K562 (cell line): Measurements from ENCODE around the gene PGBD1. TPM values are rescaled to one million over a fixed set of nuclear protein-coding genes. Genes with fewer than 3 reads are reported as not detected.

Source experiments
- C11orf30 ChIP-seq: fragments of 450-650 bp; IDR thresholded peaks from 2 replicates; pipeline ENCODE4 v1.6.1; 2016; ENCODE audit warnings: low read depth, mild to moderate bottlenecking
- DMBX1 ChIP-seq: fragments of 250-450 bp; sonication (Bioruptor Pico); IDR thresholded peaks from 2 replicates; pipeline ENCODE4 v1.8.0; 2022; ENCODE audit warnings: inconsistent platforms, mild to moderate bottlenecking, moderate library complexity, borderline replicate concordance
- GATAD2A ChIP-seq: fragments of 450-650 bp; IDR thresholded peaks from 2 replicates; pipeline ENCODE4 v1.6.1; 2017
- GTF2A2 ChIP-seq: IDR thresholded peaks from 2 replicates; pipeline ENCODE4 v1.6.1; 2016; ENCODE audit warnings: mild to moderate bottlenecking, missing genetic modification characterization, missing compliant biosample characterization
- GTF2E2 ChIP-seq: fragments of 200-800 bp; sonication (Bioruptor generic); IDR thresholded peaks from 2 replicates; pipeline ENCODE4 v1.6.1; 2016; ENCODE audit warnings: missing genetic modification characterization, missing compliant biosample characterization
- GTF2F1 ChIP-seq: IDR thresholded peaks from 2 replicates; pipeline ENCODE4 v1.6.1; 2011; ENCODE audit warnings: low read depth, low read length, improper control_type of control experiment
- HDGF ChIP-seq: fragments of 450-650 bp; IDR thresholded peaks from 2 replicates; pipeline ENCODE4 v1.6.1; 2016
- ILF3 ChIP-seq: fragments of 450-650 bp; IDR thresholded peaks from 2 replicates; pipeline ENCODE4 v1.6.1; 2018; ENCODE audit warnings: antibody characterized with exemption, mild to moderate bottlenecking, moderate library complexity, borderline replicate concordance
- JUND ChIP-seq, 2 experiments: IDR thresholded peaks; 2 replicates in 1 of 2; 3 replicates in 1 of 2; pipeline ENCODE4 v1.6.1; 2011; ENCODE audit warnings: borderline replicate concordance in 2 of 2, low read depth in 2 of 2, low read length in 2 of 2, improper control_type of control experiment in 1 of 2, missing biosample characterization in 1 of 2, missing genetic modification characterization in 1 of 2, missing genetic modification reagents in 1 of 2
- MLLT1 ChIP-seq, 2 experiments: fragments of 450-650 bp; IDR thresholded peaks; 2 replicates each; pipeline ENCODE4 v1.6.1; 2016
- PHB ChIP-seq: fragments of 250-450 bp; sonication (Bioruptor Pico); IDR thresholded peaks from 2 replicates; pipeline ENCODE4 v1.5.0; 2021
- POLR2AphosphoS5 ChIP-seq: IDR thresholded peaks from 2 replicates; pipeline ENCODE4 v1.6.1; 2011; ENCODE audit warnings: mild to moderate bottlenecking, low read depth, low read length, moderate library complexity; ENCODE audit not compliant: control insufficient read depth, insufficient read depth
- POU5F1 ChIP-seq: fragments of 150-350 bp; IDR thresholded peaks from 2 replicates; pipeline ENCODE4 v1.6.1; 2014; ENCODE audit warnings: borderline replicate concordance, low read length, low read depth, mild to moderate bottlenecking; ENCODE audit not compliant: partially characterized antibody
- RBM25 ChIP-seq: fragments of 200-400 bp; formaldehyde crosslinking; IDR thresholded peaks from 2 replicates; pipeline ENCODE4 v1.6.1; 2018; ENCODE audit warnings: low read length, low read depth, moderate library complexity; ENCODE audit not compliant: severe bottlenecking
- SMAD4 ChIP-seq: fragments of 250-450 bp; sonication (Bioruptor Pico); conservative IDR thresholded peaks from 2 replicates; pipeline ENCODE4 v1.8.0; 2021; ENCODE audit warnings: inconsistent platforms, mild to moderate bottlenecking, moderate library complexity
- SRF ChIP-seq, 2 experiments: fragments of 250-450, 450-650 bp in 1 of 2; sonication (Bioruptor Pico) in 1 of 2; sonication (generic) in 1 of 2; formaldehyde crosslinking; IDR thresholded peaks; 2 replicates each; pipeline versions ENCODE4 v1.5.0 to v1.5.1; 2020 to 2022; ENCODE audit warnings: mild to moderate bottlenecking in 1 of 2, missing genetic modification reagents in 1 of 2
- ZC3H4 ChIP-seq: sonication (generic); formaldehyde crosslinking; IDR thresholded peaks from 2 replicates; pipeline ENCODE4 v1.9.0; 2021; ENCODE audit warnings: missing genetic modification reagents, borderline replicate concordance
- ZNF253 ChIP-seq: fragments of 250-450 bp; sonication (Bioruptor Pico); conservative IDR thresholded peaks from 2 replicates; pipeline ENCODE4 v1.6.1; 2021; ENCODE audit warnings: mild to moderate bottlenecking
- ZNF263 ChIP-seq: sonication (generic); formaldehyde crosslinking; IDR thresholded peaks from 2 replicates; pipeline ENCODE4 v1.8.0; 2022; ENCODE audit warnings: mild to moderate bottlenecking, missing genetic modification reagents, borderline replicate concordance
- polyA plus RNA-seq, 8 experiments: library from polyadenylated mRNA; depleted of rRNA in 4 of 8; stranded (reverse) in 5 of 8; unstranded in 3 of 8; fragments of >200 nt; fragmentation: Nextera tagmentation in 2 of 8; fragmentation: Illumina TruSeq in 1 of 8; extraction: Ambion mirVana in 2 of 8; extraction: Trizol in 1 of 8; gene quantifications; 2 replicates each; pipeline versions ENCODE4 v1.2.1 to v1.2.3, GENCODE V29; 2011 to 2014; ENCODE audit warnings: inconsistent platforms in 1 of 8, missing spikeins in 1 of 8
- total RNA-seq, 7 experiments: library from RNA; depleted of rRNA in 6 of 7; stranded (reverse); fragments of >200 nt in 6 of 7; fragmentation: Illumina TruSeq in 2 of 7; extraction: Trizol in 2 of 7; gene quantifications; 2 replicates each; pipeline versions ENCODE4 v1.2.1 to v1.2.3, GENCODE V29; 2011 to 2021; ENCODE audit warnings: low replicate concordance in 1 of 7
- TF ChIP-seq, protein P1 (sequence below): fragments of 450-650 bp; formaldehyde crosslinking; IDR thresholded peaks from 2 replicates; pipeline ENCODE4 v1.4.0; 2020; ENCODE audit warnings: mild to moderate bottlenecking
- TF ChIP-seq, protein P2 (sequence below): IDR thresholded peaks from 2 replicates; pipeline ENCODE4 v1.6.1; 2011; ENCODE audit not compliant: insufficient read length; ENCODE audit errors: extremely low read depth
- TF ChIP-seq, protein P3 (sequence below): fragments of 450-650 bp; IDR thresholded peaks from 2 replicates; pipeline ENCODE4 v1.6.1; 2016; ENCODE audit warnings: mild to moderate bottlenecking

The PGBD1 gene
- total and polyA plus RNA-seq, 9 of the 15 experiments (the other 6 are each of a cell fraction or from before 2014, with no cell fraction given) = 3.3 to 9.0 (median 7.3) TPM

GRCh38 chr6:28335564-28336283, 54.4 kb downstream of the PGBD1 start, which contains the start of gene ZSCAN31 (continued):
- TF ChIP-seq DMBX1 = peak; percentile 31; the same call in 1 of the 2 replicates
- peak; percentile 63; the same call in 1 of the 2 replicates for TF ChIP-seq GTF2F1
- TF ChIP-seq ZC3H4 (CRISPR knock-in tag) = peak; percentile 99
- no peak for TF ChIP-seq HDGF
- TF ChIP-seq SMAD4 (CRISPR knock-in tag) = peak; percentile 84; the same call in 1 of the 2 replicates
- no peak; the same call in 1 of the 2 replicates for TF ChIP-seq ZNF263 (CRISPR knock-in tag)
- TF ChIP-seq, protein P1, sequence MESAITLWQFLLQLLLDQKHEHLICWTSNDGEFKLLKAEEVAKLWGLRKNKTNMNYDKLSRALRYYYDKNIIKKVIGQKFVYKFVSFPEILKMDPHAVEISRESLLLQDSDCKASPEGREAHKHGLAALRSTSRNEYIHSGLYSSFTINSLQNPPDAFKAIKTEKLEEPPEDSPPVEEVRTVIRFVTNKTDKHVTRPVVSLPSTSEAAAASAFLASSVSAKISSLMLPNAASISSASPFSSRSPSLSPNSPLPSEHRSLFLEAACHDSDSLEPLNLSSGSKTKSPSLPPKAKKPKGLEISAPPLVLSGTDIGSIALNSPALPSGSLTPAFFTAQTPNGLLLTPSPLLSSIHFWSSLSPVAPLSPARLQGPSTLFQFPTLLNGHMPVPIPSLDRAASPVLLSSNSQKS (CRISPR knock-in tag) = peak; percentile 69; the same call in 1 of the 2 replicates
- TF ChIP-seq ILF3 = no peak
- TF ChIP-seq POLR2AphosphoS5 = peak; percentile 87
- peak; percentile 99 for TF ChIP-seq GTF2E2 (tag)
- peak; percentile 95 for TF ChIP-seq JUND (IDR thresholded peaks at IDR 0.05; ENCODE audit: borderline replicate concordance, low read depth, low read length)
- TF ChIP-seq JUND (tag; IDR thresholded peaks at IDR 0.05; ENCODE audit: borderline replicate concordance, low read depth, low read length) = peak; percentile 96
- TF ChIP-seq, protein P2, sequence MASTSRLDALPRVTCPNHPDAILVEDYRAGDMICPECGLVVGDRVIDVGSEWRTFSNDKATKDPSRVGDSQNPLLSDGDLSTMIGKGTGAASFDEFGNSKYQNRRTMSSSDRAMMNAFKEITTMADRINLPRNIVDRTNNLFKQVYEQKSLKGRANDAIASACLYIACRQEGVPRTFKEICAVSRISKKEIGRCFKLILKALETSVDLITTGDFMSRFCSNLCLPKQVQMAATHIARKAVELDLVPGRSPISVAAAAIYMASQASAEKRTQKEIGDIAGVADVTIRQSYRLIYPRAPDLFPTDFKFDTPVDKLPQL = peak; percentile 30
- 0 out of 2 replicates have a peak, but pooled peaks have one; percentile 46 for TF ChIP-seq GATAD2A
- no peak for TF ChIP-seq RBM25
- no peak; a peak in 1 of 4 replicates for TF ChIP-seq SRF (CRISPR knock-in tag; IDR thresholded peaks at IDR 0.05)
- peak; percentile 85 to 90; a peak in 2 of 4 replicates for TF ChIP-seq MLLT1 (IDR thresholded peaks at IDR 0.05)
- TF ChIP-seq, protein P3, sequence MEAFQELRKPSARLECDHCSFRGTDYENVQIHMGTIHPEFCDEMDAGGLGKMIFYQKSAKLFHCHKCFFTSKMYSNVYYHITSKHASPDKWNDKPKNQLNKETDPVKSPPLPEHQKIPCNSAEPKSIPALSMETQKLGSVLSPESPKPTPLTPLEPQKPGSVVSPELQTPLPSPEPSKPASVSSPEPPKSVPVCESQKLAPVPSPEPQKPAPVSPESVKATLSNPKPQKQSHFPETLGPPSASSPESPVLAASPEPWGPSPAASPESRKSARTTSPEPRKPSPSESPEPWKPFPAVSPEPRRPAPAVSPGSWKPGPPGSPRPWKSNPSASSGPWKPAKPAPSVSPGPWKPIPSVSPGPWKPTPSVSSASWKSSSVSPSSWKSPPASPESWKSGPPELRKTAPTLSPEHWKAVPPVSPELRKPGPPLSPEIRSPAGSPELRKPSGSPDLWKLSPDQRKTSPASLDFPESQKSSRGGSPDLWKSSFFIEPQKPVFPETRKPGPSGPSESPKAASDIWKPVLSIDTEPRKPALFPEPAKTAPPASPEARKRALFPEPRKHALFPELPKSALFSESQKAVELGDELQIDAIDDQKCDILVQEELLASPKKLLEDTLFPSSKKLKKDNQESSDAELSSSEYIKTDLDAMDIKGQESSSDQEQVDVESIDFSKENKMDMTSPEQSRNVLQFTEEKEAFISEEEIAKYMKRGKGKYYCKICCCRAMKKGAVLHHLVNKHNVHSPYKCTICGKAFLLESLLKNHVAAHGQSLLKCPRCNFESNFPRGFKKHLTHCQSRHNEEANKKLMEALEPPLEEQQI = 0 out of 2 replicates have a peak, but pooled peaks have one; percentile 10
- 0 out of 2 replicates have a peak, but pooled peaks have one; percentile 4 for TF ChIP-seq ZNF253 (CRISPR knock-in tag)
- peak; percentile 42; the same call in 1 of the 2 replicates for TF ChIP-seq PHB (CRISPR knock-in tag)
- TF ChIP-seq C11orf30 = peak; percentile 91
- TF ChIP-seq GTF2A2 (tag) = peak; percentile 70; the same call in 1 of the 2 replicates
- no peak for TF ChIP-seq POU5F1
